K562 (cell line): ENCODE results near the gene SLC4A4.

Source experiments
- CEBPB ChIP-seq: fragments of 450-650 bp; IDR thresholded peaks from 2 replicates; pipeline ENCODE4 v1.6.1; 2016; ENCODE audit warnings: missing genetic modification characterization, missing compliant biosample characterization
- CTBP1 ChIP-seq: fragments of 450-650 bp; IDR thresholded peaks from 2 replicates; pipeline ENCODE4 v1.6.1; 2016; ENCODE audit warnings: borderline replicate concordance
- HCFC1 ChIP-seq: IDR thresholded peaks from 2 replicates; pipeline ENCODE4 v1.6.1; 2012; ENCODE audit warnings: low read depth, low read length, improper control_type of control experiment
- NCOA4 ChIP-seq: fragments of 450-650 bp; IDR thresholded peaks from 2 replicates; pipeline ENCODE4 v1.6.1; 2018; ENCODE audit warnings: mild to moderate bottlenecking; ENCODE audit not compliant: partially characterized antibody
- TF ChIP-seq, protein P1 (sequence below), 2 experiments: fragments of 150-350 bp in 1 of 2; IDR thresholded peaks; 2 replicates each; pipeline ENCODE4 v1.6.1; 2012 to 2016; ENCODE audit warnings: low read depth in 2 of 2, low read length in 2 of 2, mild to moderate bottlenecking in 1 of 2, moderate library complexity in 1 of 2
- TF ChIP-seq, protein P2 (sequence below): sonication (generic); formaldehyde crosslinking; IDR thresholded peaks from 2 replicates; pipeline ENCODE4 v1.8.1; 2023; ENCODE audit warnings: mild to moderate bottlenecking, missing genetic modification reagents

DNA sequence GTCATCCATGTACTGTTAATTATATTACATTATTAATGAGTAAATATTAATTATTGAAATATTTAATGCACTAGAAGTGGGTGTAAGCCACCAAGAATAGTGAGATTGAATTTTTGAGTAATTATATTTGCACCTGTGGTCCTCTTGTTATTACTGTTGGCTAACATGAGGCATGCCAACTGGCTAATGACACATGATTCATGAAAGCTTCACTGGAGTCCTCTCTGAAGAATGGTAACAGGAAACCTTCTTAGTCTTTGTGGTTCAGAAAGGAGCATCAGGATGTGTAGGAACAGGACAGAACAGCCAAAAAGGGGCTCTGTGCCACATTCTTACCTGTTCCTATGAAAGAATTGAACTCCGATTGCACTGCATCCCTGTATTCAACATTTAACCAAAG lies 65.2 kb downstream of the SLC4A4 start:
- TF ChIP-seq, protein P1, sequence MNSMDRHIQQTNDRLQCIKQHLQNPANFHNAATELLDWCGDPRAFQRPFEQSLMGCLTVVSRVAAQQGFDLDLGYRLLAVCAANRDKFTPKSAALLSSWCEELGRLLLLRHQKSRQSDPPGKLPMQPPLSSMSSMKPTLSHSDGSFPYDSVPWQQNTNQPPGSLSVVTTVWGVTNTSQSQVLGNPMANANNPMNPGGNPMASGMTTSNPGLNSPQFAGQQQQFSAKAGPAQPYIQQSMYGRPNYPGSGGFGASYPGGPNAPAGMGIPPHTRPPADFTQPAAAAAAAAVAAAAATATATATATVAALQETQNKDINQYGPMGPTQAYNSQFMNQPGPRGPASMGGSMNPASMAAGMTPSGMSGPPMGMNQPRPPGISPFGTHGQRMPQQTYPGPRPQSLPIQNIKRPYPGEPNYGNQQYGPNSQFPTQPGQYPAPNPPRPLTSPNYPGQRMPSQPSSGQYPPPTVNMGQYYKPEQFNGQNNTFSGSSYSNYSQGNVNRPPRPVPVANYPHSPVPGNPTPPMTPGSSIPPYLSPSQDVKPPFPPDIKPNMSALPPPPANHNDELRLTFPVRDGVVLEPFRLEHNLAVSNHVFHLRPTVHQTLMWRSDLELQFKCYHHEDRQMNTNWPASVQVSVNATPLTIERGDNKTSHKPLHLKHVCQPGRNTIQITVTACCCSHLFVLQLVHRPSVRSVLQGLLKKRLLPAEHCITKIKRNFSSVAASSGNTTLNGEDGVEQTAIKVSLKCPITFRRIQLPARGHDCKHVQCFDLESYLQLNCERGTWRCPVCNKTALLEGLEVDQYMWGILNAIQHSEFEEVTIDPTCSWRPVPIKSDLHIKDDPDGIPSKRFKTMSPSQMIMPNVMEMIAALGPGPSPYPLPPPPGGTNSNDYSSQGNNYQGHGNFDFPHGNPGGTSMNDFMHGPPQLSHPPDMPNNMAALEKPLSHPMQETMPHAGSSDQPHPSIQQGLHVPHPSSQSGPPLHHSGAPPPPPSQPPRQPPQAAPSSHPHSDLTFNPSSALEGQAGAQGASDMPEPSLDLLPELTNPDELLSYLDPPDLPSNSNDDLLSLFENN (IDR thresholded peaks at IDR 0.05; ENCODE audit: low read depth in 2 of 2, low read length in 2 of 2): no peak
- TF ChIP-seq, protein P2, sequence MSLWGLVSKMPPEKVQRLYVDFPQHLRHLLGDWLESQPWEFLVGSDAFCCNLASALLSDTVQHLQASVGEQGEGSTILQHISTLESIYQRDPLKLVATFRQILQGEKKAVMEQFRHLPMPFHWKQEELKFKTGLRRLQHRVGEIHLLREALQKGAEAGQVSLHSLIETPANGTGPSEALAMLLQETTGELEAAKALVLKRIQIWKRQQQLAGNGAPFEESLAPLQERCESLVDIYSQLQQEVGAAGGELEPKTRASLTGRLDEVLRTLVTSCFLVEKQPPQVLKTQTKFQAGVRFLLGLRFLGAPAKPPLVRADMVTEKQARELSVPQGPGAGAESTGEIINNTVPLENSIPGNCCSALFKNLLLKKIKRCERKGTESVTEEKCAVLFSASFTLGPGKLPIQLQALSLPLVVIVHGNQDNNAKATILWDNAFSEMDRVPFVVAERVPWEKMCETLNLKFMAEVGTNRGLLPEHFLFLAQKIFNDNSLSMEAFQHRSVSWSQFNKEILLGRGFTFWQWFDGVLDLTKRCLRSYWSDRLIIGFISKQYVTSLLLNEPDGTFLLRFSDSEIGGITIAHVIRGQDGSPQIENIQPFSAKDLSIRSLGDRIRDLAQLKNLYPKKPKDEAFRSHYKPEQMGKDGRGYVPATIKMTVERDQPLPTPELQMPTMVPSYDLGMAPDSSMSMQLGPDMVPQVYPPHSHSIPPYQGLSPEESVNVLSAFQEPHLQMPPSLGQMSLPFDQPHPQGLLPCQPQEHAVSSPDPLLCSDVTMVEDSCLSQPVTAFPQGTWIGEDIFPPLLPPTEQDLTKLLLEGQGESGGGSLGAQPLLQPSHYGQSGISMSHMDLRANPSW (CRISPR knock-in tag): no peak
- TF ChIP-seq CEBPB (tag) (no peak), HCFC1 (no peak), NCOA4 (no peak), CTBP1 (no peak)
